ENCODE results near the gene LRRC7. TPM values are rescaled to one million over a fixed set of nuclear protein-coding genes. Genes with fewer than 3 reads are reported as not detected.

LRRC7 gene
- total RNA-seq, 4 donors from 2014 or later = 0.12 to 0.32 TPM; not detected in 2

GRCh38 chr1:69930396-69930795 is 362.7 kb downstream of the LRRC7 start:
- no peak for TF ChIP-seq CTCF (IDR thresholded peaks at IDR 0.05)
- no peak for DNase-seq (ENCODE audit: low spot score)
- no peak for ATAC-seq (ENCODE audit: low FRiP score)

- DNase-seq (ENCODE audit: low spot score) (no peak), ATAC-seq (ENCODE audit: low FRiP score) (no peak)
Observed at GRCh38 chr1:69932760-69933159, 365.0 kb downstream of the LRRC7 start.

GRCh38 chr1:69940231-69940630 is 372.5 kb downstream of the LRRC7 start:
- no peak for ATAC-seq (ENCODE audit: low FRiP score)
- no peak for TF ChIP-seq CTCF (IDR thresholded peaks at IDR 0.05)
- DNase-seq (ENCODE audit: low spot score) = no peak

More at GRCh38 chr1:69932760-69933159, 365.0 kb downstream of the LRRC7 start:
- no peak for TF ChIP-seq CTCF (IDR thresholded peaks at IDR 0.05)

- no peak for TF ChIP-seq CTCF (IDR thresholded peaks at IDR 0.05)
- ATAC-seq (ENCODE audit: low FRiP score) = no peak
- no peak for DNase-seq (ENCODE audit: low spot score)
Observed at GRCh38 chr1:69940816-69941215, 373.1 kb downstream of the LRRC7 start.

- ATAC-seq (ENCODE audit: low FRiP score) (no peak), DNase-seq (ENCODE audit: low spot score) (no peak)
Observed at GRCh38 chr1:69943030-69943429, 375.3 kb downstream of the LRRC7 start.

GRCh38 chr1:69946935-69947334 is 379.2 kb downstream of the LRRC7 start:
- ATAC-seq (ENCODE audit: low FRiP score) = no peak
- DNase-seq (ENCODE audit: low spot score) = no peak
- TF ChIP-seq CTCF (IDR thresholded peaks at IDR 0.05) = no peak

More at GRCh38 chr1:69943030-69943429, 375.3 kb downstream of the LRRC7 start:
- no peak for TF ChIP-seq CTCF (IDR thresholded peaks at IDR 0.05)

GRCh38 chr1:69947837-69948236 is 380.1 kb downstream of the LRRC7 start:
- no peak for TF ChIP-seq CTCF (IDR thresholded peaks at IDR 0.05)
- no peak for ATAC-seq (ENCODE audit: low FRiP score)
- DNase-seq (ENCODE audit: low spot score) = no peak

All from omental fat pad (tissue), 4 donors.